GM19397 (cell line): ENCODE measurements around the gene FKBP1B.
"Not testable (repeated sequence)": the region's sequence is repeated elsewhere in the genome, so short reads cannot be mapped to it uniquely, and the experiment has no call there.

Experiments used
- ATAC-seq: cut with Tn5 transposase; IDR thresholded peaks from one replicate; pipeline ENCODE4 v1.9.1; 2021; ENCODE audit warnings: mild to moderate bottlenecking, moderate library complexity; ENCODE audit not compliant: unreplicated experiment

The FKBP1B gene

DNA sequence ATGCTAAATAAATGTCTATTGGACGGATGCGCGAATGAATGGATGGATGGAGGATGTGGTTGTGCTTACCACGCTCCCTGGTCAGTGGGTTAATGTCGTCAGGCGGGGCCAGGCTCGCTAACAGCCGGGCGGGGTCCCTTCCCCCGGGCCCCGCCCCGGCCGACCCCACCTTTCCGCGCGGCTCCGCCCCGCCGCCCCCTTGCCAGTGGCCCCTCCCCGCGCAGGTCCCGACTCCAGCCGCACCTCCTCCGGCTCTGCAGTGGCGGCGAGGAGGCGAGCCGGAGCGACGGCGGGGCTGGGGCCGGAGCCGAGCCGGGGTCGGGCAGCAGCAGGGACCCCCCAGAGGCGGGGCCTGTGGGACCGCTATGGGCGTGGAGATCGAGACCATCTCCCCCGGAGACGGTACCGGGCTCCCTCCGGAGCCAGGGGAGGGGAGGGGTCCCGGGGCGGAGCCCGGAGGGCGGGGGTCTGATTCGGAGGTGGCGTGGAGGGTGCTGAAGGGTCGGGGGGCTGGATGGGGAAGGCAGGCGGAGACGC, at the start of gene FKBP1B:
Gene FKBP1B (plus strand): TSS at position 257 of the 537 bp plus-strand sequence. CDS start 109 bp downstream, at position 366.
- ATAC-seq: no peak

DNA sequence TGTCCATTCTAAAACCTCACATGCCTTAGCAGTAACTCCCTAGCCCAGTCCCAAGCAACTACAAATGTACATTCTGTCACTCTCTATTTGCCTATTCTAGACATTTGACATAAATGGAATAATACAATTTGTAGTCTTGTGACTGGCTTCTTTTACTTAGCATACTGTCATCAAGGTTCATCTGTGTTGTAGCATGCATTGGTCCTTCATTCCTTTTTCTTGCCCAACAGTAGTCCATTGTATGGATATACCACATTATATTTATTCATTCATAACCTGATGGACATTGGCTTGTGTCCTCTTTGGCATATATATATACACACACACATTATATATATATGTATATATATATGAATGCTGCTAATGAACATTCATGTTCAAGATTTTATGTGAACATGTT, 41.8 kb upstream of the FKBP1B start:
- ATAC-seq: no peak

DNA sequence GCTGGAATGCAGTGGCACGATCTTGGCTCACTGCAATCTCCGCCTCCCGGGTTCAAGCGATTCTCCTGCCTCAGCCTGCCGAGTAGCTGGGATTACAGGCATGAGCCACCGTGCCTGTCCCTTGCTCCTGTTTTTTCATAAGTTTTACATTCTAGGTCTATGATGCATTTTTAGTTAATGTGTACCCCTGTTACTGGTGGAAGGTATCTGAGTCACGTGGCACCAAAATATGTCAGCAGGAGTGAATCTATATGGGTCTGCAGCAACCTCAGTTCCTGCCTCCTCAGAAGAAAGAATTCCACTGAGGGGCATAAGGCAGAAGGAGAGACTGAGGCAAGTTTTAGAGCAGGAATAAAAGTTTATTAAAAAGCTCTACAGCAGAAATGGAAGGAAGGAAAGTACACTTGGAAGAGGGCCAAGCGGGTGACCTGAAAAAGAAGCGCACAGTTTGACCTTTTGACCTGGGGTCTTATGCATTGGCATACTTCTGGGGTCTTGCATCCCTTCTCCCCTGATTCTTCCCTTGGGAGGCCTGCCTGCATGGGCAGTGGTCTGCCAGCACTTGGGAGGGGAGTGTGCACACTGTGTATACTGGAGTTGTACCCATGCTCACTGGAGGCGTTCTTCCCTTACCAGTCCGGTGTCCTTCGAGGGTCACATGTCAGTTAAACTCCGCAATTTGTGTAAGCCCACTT, 40.7 kb upstream of the FKBP1B start:
- no peak for ATAC-seq

DNA sequence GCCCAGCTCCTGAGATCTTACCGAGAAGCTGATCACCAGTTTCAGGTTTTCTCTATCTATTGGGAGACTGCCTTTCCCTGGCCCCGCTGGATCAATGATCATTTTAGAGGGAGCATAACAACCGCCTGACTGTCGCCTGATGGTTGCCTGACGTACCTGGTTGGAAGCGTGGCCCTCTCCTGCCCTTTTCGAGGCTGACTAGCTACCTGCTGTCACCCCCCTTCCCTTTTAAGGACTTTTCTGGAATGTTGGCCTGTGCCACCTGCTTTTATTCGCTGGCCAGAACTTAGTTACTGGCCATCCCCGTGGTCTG, 40.2 kb upstream of the FKBP1B start:
- ATAC-seq: no peak

DNA sequence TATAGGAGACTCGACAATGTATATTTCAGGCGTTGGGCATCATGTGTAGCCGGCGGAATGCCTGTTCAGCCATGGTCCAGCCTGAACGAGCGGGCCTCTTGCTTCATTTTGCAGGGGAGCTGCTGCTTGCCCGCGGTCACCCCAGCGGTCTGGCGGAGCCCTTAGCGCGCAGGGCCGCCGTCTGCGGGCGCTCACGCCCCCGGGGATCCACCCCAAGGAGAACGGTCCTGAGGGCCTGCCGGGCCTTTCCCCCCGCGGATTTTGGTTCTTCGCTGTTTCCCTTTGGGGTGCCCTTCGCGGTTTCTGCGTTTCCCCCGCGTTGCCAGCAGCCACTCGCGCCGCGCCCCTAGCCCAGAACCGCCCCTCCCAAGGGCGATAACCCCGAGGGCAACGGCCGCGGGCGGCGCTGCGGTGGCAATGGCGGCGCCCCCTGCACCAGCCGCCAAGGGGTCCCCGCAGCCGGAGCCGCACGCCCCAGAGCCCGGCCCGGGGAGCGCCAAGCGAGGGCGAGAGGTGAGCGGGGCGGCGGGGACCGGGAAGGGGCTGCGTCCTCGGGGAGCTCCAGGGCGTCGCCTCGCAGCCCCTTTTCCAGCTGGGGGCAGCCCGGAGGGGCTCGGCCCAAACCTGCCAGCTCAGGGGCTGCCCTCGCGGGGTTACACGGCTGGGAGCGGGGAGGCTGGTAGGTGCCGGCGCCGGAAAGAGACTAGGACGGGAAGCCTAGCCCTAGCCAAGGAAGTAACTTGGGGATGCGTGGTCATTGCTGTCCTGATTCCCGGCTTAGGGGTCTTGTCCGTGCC, 39.7 kb upstream of the FKBP1B start, which contains the start of gene MFSD2B:
Gene MFSD2B (plus strand): TSS at position 406 of the 797 bp plus-strand sequence. CDS start 12 bp downstream, at position 418.
- no peak for ATAC-seq

DNA sequence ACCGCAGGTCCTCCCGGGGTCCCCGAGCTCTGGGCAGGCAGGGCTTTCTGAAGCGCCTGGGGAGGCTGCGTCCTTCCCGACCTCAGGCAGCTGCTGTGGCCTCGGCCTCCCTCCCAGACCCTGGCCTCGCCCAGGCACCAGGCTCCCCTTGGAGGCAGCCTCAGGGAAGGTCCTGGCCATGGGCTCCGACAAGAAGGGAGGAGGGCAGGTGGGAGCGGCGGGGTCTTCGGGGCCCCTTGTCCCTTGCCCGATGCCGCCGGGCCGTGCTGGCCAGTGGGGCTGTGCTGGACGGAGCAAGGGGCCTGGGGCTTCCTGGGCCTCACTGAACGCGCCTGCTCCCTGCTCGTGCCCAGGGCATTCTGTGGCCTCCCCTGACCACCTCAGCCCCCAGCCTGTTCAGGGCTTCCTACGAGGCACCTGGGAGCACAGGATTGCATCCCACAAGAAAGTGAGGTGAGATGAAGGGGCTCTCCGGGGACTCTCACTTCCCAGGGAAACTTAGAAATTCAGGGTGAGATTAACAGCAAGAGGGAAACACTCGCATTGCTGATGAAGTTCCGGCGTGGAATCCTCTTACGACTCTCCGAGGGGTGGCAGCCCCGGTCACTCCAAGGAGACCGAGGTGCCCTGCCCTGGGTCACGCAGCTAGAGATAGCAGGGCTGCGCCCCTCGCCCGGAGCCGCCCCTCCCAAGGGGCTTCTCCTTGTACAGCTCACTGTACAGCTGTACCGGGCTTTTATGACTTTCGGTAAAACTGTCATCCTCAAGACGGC, 38.9 kb upstream of the FKBP1B start:
- ATAC-seq: no peak

DNA sequence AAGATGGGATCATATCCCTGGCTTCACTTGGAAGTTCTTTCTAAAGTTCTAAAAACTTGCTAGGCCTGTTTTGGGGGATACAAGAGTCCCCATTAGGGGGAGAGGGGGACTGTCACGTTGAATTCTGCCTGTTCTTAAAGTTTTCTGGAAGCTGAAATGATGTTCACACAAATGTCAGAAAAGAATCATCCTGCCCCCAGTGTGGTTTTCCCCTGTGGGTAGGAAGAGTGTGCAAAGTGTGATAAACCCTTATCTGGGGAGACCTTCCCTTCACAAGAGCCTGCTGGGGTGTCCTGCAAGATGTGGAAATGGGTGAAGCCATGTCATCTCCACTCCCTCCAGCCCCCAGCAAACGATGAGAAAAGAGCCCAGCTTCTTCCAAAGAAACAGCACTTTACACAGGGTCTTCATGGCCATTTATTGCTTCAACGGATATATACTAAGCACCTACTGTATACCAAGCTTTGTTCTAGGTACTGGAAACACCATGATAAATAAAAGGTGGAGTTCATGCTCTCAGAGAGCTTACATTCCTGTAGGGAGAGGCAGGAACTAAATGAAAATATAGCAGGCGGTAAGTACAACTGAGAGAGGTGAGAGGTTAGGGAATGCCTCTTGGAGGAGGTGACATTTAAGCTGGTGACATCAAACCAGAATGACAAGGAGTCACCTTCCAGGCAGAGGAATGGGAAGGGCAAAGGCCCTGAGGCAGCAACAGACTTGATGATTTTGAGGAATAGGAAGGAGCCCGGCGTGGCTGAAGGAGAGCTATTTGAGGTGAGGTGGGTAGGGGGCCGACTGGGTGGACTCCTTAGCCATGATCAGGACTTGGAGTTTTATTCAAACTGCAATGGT, 38.1 kb upstream of the FKBP1B start:
- ATAC-seq: no peak

DNA sequence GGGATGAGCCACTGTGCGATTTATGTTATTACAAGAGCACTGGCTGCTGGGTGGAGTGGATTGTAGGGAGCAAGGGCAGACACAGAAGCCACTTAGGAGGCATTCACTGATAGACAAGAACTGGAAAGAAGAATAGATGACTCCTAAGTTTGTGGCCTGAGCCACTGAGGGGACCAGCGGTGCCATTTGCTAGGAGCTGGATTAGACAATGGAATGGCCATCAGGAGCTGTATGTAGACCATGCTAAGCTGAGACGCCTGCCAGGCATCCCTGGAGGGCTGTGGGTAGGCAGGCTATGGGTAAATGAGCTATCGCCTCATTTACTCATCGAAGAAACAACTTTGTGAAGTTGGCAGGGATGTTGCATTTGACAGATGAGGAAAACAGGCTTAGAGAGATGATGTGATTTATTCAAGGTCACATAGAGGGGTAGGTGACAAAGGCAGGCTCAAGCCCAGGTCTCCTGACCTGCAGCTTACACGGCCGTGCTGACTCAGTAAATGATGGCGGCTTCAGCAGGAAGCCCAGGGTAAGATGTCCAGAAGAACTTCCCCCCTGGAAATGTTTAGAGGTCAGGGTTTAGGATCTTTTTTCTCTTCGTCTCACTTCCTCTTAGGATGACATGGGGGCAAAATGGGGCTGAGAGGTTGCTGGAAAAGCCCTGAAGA, 36.9 kb upstream of the FKBP1B start:
- no peak for ATAC-seq

DNA sequence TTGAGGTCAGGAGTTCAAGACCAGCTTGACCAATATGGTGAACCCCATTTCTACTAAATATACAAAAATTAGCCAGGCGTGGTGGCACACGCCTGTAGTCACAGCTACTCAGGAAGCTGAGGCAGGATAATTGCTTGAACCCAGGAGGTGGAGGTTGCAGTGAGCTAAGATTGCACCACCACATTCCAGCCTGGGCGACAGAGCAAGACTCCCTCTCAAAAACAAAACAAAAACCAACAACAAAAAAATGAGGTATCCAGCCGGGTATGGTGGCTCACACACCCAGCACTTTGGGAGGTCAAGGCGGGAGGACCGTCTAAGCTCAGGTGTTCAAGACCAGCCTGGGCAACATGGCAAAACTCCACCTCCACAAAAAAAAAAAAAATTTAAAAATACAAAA, 34.6 kb upstream of the FKBP1B start:
- ATAC-seq: not testable (repeated sequence)

DNA sequence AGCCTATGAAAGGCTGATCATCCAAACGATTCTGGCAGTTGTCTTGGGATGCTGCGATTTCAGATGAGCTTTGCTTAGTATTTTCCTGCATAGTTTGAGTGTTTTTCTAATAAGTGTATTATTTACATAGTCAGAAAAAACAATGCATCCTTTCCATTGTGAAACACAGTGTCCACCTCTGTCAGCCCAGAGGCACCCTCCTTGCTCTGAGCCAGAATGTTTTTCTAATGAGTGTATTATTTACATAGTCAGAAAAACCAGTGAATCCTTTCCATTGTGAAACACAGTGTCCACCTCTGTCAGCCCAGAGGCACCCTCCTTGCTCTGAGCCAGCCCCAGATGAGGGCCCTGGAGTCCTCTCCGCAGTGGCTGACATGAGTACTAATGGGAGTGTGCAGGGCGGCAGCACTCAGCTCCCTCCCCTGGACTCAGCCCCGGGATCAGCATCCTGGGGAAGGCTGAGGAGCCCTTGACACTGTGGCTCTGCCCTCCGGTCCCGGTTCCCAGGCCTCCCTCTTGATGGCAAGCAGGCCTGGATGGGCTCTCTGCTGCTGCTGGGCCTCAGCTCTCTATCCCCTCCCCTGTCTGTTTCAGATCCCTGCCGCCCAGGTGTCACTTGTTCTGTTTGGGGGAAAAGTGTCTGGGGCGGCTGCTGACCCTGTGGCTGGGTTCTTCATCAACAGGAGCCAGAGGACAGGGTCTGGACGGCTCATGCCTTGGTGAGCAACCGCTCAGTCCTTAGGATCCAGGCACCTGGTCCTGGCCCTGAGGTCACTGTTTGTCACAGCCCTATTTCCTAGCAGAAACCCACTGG, 33.8 kb upstream of the FKBP1B start:
- ATAC-seq: no peak

DNA sequence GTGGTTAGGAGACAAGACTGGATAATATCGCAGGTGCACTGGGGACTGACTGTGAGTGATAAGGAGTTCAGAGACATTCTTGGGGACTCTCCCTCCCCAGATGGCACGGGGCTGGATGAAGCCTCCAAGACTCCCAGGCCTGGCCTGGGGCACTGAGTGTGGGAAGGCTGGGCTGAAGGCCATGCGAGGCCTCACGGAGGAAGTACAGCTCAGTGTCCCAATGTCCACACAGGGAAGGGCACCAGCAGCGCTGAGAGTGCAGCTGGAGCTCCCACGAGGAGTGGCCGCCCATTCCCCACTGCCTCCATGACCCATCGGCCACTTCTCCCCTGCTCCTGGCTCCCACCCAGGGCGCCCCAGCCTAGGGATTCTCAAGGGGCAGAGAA, 33.2 kb upstream of the FKBP1B start:
- no peak for ATAC-seq

DNA sequence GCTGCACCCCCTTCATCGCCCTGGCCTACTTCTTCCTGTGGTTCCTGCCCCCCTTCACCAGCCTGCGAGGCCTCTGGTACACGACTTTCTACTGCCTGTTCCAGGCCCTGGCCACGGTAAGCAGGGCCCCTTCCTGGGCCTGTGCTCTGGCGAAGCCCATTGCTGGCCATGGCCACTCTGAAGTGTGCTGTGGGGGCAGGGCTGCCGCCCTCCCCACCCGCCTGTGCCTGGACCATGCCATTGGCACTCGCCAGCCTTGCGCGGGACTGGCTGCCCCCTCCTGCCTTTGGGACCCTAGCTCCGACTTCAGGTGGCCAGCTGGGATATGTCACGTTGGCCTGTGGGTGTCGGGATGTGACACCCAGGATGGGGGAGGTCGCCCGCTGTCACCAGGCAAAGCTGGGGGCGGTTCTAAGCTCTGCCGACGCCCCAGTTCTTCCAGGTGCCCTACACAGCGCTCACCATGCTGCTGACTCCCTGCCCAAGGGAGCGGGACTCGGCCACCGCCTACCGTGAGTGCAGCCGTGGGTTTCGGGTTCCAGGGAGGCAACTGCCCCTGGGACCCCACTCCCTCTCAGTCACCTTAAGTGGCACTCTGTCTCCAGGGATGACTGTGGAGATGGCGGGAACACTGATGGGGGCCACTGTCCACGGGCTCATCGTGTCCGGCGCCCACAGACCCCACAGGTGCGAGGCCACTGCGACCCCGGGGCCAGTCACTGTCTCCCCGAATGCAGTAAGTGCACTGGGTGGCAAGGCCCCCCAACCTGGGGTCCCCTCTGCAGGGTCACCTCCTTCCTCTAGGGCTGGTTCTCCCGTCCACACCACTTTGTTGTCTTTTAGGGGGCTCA, 32.5 kb upstream of the FKBP1B start:
- ATAC-seq: no peak

DNA sequence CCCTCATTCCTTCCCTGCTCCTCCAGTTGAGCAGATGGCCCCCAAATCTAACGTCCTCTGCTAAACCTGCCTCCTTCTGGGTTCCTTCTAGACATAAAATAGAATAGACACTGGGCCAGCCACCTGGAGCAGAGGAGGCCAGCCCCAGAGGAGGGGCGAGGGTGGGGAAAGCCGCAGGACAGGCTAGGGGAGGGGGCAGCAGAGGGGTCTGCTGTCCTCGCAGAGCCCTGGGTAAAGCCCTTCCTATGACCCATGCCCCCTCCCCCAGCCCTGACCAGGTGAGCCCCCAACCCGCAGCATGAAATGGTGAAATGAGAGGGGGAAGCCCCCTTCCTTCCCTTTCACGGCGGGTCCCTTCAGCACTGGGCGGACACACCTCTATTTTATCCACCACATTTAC, 31.8 kb upstream of the FKBP1B start:
- no peak for ATAC-seq

DNA sequence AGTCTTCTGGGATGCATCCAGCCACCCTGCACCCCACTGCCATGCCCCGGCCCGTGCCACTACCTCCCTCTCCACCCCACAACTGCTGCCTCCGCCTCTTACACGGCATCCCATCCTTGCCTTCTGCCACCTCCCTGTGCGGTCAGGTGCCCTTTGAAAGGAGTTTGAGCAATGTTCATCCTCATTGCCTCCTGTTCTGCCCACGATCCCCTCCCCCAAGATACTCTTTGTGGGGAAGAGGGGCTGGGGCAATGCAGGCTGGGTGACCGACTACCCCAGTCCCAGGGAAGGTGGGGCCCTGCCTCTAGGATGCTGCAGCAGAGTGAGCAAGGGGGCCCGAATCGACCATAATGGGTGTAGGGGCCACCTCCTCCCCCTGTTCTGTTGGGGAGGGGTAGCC, 31.3 kb upstream of the FKBP1B start:
- ATAC-seq: no peak

DNA sequence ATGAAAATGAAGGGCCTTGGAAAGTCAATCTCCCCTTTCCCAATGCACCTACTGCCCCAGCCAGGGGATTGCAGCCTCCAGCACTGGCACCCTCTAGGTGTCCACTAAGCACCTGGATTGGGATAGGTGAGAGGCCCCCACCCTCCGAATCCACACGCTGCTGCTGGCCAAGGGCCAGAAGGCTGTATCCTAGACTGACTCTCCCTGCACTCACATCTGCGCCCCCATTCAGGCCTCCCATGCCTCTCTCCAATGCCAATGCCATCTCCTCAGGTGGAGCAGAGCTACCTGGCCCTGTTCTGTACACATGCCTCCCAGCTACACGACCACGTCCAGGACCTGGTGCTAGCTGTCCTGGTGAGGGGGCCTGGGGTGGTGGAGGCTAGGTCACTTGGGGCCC, 29.8 kb upstream of the FKBP1B start:
- no peak for ATAC-seq

DNA sequence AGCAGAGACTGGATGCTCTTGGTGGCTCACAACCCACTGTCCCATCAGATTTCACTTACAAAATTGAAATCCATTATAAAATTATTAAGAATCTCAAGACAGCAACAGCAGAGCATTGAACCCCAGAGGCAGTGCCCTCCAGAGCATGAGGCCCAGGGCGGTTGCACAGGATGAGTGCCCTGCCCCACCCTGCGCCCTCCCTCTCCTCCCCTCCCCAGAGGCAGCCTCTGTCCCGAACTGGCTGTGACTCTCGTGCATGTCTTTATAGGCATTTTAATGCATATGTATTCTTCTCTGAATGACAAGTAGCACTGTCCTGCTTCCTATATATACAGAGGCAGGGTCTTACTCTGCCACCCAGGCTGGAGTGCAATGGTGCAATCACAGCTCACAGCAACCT, 29.3 kb upstream of the FKBP1B start:
- no peak for ATAC-seq

DNA sequence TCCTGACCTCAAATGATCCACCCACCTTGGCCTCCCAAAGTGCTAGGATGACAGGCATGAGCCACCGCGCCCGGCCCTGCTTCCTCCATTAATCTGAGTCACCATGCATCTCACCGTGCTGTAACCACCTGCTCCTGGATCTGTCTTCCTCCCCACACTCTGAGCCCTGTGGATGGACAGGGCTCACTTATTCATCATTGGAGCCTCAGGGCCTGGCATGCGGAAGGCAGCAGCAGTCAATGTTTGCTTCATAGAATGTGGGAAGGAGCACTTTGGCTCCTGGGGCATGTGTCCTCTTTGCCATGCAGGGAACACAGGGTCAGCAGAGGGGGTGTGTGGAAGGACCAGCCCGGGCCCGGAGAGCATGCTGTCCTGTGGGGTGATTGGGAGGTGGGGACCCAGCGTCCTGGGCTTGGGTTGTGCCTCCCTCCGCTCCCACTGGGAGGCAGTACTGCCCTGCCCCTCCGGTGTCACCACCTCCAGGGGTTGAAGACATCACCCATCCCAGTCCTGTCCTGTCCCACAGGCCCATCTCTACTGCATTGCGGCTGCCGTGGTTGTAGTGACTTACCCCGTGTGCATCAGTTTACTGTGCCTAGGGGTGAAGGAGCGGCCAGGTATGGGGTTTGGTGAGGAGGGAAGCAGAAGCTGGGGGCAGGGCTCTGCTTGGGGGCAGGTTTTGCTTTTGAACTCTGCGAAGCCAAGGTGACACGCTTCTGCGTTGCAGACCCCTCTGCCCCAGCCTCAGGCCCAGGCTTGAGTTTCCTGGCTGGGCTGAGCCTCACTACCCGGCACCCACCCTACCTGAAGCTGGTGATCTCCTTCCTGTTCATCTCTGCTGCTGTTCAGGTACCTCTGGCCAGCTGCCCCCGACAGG, 28.2 kb upstream of the FKBP1B start:
- no peak for ATAC-seq
